CD8-positive, alpha-beta memory T cell (primary cell): ENCODE measurements around the gene TPM4. TPM values are rescaled to one million over a fixed set of nuclear protein-coding genes. Genes with fewer than 3 reads are reported as not detected.

ENCODE experiments used
- CTCF ChIA-PET: fragments of 350-600 bp; sonication (Branson Sonifier 250); formaldehyde crosslinking; loops from one replicate; lab custom pipeline; 2021; ENCODE audit warnings: antibody characterized with exemption; lab: Charles Lee
- POLR2A ChIA-PET: fragments of 350-600 bp; sonication (Branson Sonifier 250); formaldehyde crosslinking; loops from one replicate; lab custom pipeline; 2021; ENCODE audit warnings: antibody characterized with exemption; lab: Charles Lee
- DNase-seq, 5 donors: peaks; one replicate each; pipeline versions ENCODE4 v3.0.0 to v3.0.0-alpha.2; 2020 to 2022; ENCODE audit warnings: mixed read lengths in 1 of 5
- H3K27ac ChIP-seq: one replicate; pipeline ENCODE4 v1.7.0; 2013; ENCODE audit warnings: low read depth, mild to moderate bottlenecking, low read length, moderate library complexity
- H3K27me3 ChIP-seq: 2 replicates; pipeline ENCODE4 v1.7.0; 2013; ENCODE audit warnings: low read length, mild to moderate bottlenecking; ENCODE audit not compliant: insufficient read depth, poor library complexity, severe bottlenecking
- H3K36me3 ChIP-seq: 2 replicates; pipeline ENCODE4 v1.7.0; 2013; ENCODE audit warnings: mild to moderate bottlenecking, low read length, moderate library complexity; ENCODE audit not compliant: insufficient read depth
- H3K4me1 ChIP-seq: 2 replicates; pipeline ENCODE4 v1.7.0; 2013; ENCODE audit warnings: mild to moderate bottlenecking, low read length, moderate library complexity; ENCODE audit not compliant: insufficient read depth
- H3K4me3 ChIP-seq: 2 replicates; pipeline ENCODE4 v1.7.0; 2013; ENCODE audit warnings: mild to moderate bottlenecking, low read length
- H3K9me3 ChIP-seq: 2 replicates; pipeline ENCODE4 v1.7.0; 2013; ENCODE audit warnings: mild to moderate bottlenecking, low read length
- H3K27ac Mint-ChIP-seq, 8 donors: one replicate each; pipeline ENCODE4 v1.8.0; 2020 to 2021; ENCODE audit warnings: mixed read lengths in 8 of 8, mild to moderate bottlenecking in 6 of 8, inconsistent platforms in 3 of 8, moderate library complexity in 3 of 8
- H3K27me3 Mint-ChIP-seq, 2 donors: one replicate each; pipeline ENCODE4 v1.8.0; 2020 to 2021; ENCODE audit warnings: mixed read lengths in 2 of 2, mild to moderate bottlenecking in 1 of 2, moderate library complexity in 1 of 2
- H3K36me3 Mint-ChIP-seq, 3 donors: one replicate each; pipeline ENCODE4 v1.8.0; 2020 to 2021; ENCODE audit warnings: mixed read lengths in 3 of 3, inconsistent platforms in 1 of 3, mild to moderate bottlenecking in 1 of 3
- H3K4me1 Mint-ChIP-seq, 3 donors: one replicate each; pipeline ENCODE4 v1.8.0; 2020 to 2021; ENCODE audit warnings: mixed read lengths in 3 of 3, inconsistent platforms in 1 of 3, mild to moderate bottlenecking in 1 of 3
- H3K4me3 Mint-ChIP-seq, 7 donors: one replicate each; pipeline ENCODE4 v1.8.0; 2020 to 2021; ENCODE audit warnings: mixed read lengths in 7 of 7, mild to moderate bottlenecking in 6 of 7, moderate library complexity in 4 of 7, inconsistent platforms in 2 of 7
- H3K9me3 Mint-ChIP-seq, 5 donors: one replicate each; pipeline ENCODE4 v1.8.0; 2020 to 2022; ENCODE audit warnings: mixed read lengths in 5 of 5, mild to moderate bottlenecking in 3 of 5, moderate library complexity in 2 of 5, inconsistent platforms in 1 of 5
- polyA plus RNA-seq: library from polyadenylated mRNA; unstranded; fragments of 300-500 nt; fragmentation: Illumina TruSeq; gene quantifications from one replicate; pipeline ENCODE4 v1.2.3, GENCODE V29; 2021
- total RNA-seq, 2 experiments: library from RNA; stranded (reverse); gene quantifications; one replicate each; pipeline ENCODE4 v1.2.3, GENCODE V29; 2021

TPM4 gene
- total and polyA plus RNA-seq, 3 experiments from 2014 or later, result 127 to 270 (median 259) TPM

DNA sequence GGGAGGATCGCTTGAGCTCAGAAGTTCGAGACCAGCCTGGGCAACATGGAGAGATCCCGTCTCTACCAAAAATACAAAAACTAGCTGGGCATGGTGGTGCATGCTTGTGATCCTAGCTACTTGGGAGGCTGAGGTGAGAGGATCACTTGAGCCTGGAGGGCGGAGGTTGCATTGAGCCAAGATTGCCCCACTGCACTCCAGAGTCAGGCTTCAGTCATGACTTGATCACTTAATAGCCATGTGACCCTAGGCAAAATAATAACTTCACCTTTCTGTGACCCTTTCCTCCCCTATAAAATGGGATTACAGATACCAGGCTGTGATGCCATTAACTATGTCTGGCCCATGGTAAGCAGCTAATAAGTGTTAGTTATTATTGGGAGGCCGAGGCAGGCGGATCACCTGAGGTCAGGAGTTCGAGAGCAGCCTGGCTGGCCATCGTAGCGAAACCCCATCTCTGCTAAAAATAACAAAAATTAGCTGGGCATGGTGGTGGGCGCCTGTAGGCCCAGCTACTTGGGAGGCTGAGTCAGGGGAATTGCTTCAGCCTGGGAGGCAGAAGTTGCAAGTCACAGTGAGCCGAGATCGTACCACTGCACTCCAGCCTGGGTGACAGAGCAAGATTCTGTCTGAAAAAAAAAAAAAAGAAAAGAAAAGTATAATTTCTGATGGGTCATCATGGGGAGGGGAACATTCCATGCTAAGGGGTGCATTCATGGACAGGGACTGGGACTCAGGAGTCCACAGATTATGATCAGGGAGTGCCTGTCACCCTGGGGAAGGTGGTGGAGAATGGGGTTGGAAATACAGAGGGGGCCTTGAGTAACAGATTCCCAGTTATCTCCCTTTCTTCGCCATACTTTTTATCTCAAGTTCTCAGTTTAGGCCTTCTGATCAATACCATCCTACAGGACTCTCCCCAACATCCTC lies 15.5 kb downstream of the TPM4 start:
- H3K27ac ChIP-seq, result no peak overlapping the region
- Mint-ChIP-seq H3K27me3 (no peaks in the 10 kb centered on the region), H3K4me1 (peaks cover 22 to 24% (median 23%) of the 10 kb centered on the region in 3 donors), H3K9me3 (no peaks in the 10 kb centered on the region), H3K4me3 (peak overlapping the region in 1 of 7 donors; percentile 40), H3K36me3 (peaks cover 17 to 87% (median 23%) of the 10 kb centered on the region in 3 donors), H3K27ac (peak overlapping the region in 4 of 8 donors; percentile 35 to 65 (median 56))
- H3K36me3 ChIP-seq, result peaks cover 70% of the 10 kb centered on the region
- H3K27me3 ChIP-seq, result no peaks in the 10 kb centered on the region
- DNase-seq, result no peak
- H3K4me3 ChIP-seq, result no peak overlapping the region
- H3K4me1 ChIP-seq, result peaks cover 14% of the 10 kb centered on the region
- no peaks in the 10 kb centered on the region for H3K9me3 ChIP-seq
- ChIA-PET CTCF (interaction anchor here (0.6 to 1.3 kb wide), 4 partner anchors 10 to 706 kb away, joined by 4 to 7 read pairs (median 4); no protein-coding TSS in a partner anchor), POLR2A (no interaction called here)

DNA sequence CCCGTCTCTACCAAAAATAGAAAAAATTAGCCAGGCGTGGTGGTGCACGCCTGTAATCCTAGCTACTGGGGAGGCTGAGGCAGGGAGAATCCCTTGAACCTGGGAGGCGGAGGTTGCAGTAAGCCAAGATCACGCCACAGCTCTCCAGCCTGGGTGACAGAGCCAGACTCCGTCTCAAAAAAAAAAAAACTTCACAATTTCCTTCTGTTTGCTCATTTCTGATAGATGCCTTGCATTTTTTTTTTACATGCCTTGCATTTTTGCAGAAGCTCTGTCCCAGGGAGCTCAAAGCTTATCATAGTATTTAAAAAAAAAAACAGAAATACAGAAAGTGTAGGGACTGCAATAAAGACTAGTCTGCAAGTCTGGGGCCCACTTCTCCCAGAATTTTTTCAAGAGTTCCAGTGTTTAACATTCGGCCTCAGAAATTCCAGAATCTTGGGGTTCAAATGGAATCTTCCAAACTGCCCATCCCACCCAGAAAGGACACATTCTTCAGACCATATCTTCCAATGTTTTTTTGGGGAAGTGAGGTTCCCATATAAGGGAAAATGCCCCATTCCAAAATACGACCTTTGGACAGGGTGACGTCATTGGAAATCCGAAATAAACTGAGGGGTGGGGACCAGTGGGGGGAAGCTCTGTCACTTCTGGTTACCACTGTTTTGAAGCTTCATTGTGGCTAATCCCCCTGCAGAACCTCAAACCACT lies 18.2 kb downstream of the TPM4 start:
- Mint-ChIP-seq H3K36me3 (peaks cover 6 to 89% (median 23%) of the 10 kb centered on the region in 3 donors), H3K4me1 (peaks cover 14 to 19% (median 16%) of the 10 kb centered on the region in 3 donors), H3K9me3 (no peaks in the 10 kb centered on the region), H3K27ac (peak overlapping the region in 6 of 8 donors; percentile 21 to 87 (median 66)), H3K4me3 (no peak overlapping the region), H3K27me3 (no peaks in the 10 kb centered on the region)
- no peak for DNase-seq
- H3K27ac ChIP-seq, result no peak overlapping the region
- H3K4me3 ChIP-seq, result no peak overlapping the region
- peaks cover 63% of the 10 kb centered on the region for H3K36me3 ChIP-seq
- ChIA-PET POLR2A (interaction anchor here (0.6 to 1.6 kb wide), 3 partner anchors 8 to 24 kb away, joined by 3 to 4 read pairs (median 4); no protein-coding TSS in a partner anchor), CTCF (interaction anchor here (1.0 to 1.8 kb wide), 3 partner anchors 12 to 24 kb away, joined by 4 to 6 read pairs (median 4); no protein-coding TSS in a partner anchor)
- no peaks in the 10 kb centered on the region for H3K27me3 ChIP-seq
- H3K4me1 ChIP-seq, result peaks cover 12% of the 10 kb centered on the region
- H3K9me3 ChIP-seq, result no peaks in the 10 kb centered on the region

DNA sequence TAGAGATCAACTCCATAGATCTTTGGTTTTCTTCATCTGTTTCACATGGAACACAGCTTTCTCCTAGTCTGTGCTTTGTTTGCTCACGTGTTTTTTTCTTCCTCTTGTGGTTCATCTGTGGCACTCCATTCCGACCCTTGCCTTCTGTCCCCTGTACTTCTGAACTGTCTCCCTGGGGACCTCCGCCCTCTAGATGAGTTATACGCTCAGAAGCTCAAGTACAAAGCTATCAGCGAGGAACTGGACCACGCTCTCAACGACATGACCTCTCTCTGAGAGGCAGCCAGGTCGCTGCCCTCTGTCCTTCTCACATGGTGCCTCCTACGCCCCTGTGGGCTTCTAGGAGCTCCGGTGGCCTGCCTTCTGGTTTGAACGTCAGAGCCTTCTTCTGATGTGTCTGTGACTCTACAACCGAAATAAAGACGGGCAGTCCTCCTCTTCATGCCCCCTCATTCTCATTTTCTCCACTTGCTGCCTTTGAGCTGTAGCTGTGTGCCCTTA lies 18.8 kb downstream of the TPM4 start:
- H3K9me3 ChIP-seq, result no peaks in the 10 kb centered on the region
- H3K27me3 ChIP-seq, result no peaks in the 10 kb centered on the region
- peaks cover 12% of the 10 kb centered on the region for H3K4me1 ChIP-seq
- H3K36me3 ChIP-seq, result peaks cover 64% of the 10 kb centered on the region
- ChIA-PET POLR2A (interaction anchor here (0.6 to 1.6 kb wide), 3 partner anchors 8 to 24 kb away, joined by 3 to 4 read pairs (median 4); no protein-coding TSS in a partner anchor), CTCF (interaction anchor here (1.0 to 2.0 kb wide), 4 partner anchors 11 to 54 kb away, joined by 4 to 7 read pairs (median 5); no protein-coding TSS in a partner anchor)
- Mint-ChIP-seq H3K9me3 (no peaks in the 10 kb centered on the region), H3K4me3 (no peak overlapping the region), H3K36me3 (peaks cover 6 to 89% (median 28%) of the 10 kb centered on the region in 3 donors), H3K27me3 (no peaks in the 10 kb centered on the region), H3K27ac (peak overlapping the region; percentile 21 to 87 (median 70)), H3K4me1 (peaks cover 14 to 19% (median 18%) of the 10 kb centered on the region in 3 donors)
- peak in 1 of 5 donors; percentile 62 for DNase-seq
- no peak overlapping the region for H3K4me3 ChIP-seq
- no peak overlapping the region for H3K27ac ChIP-seq

DNA sequence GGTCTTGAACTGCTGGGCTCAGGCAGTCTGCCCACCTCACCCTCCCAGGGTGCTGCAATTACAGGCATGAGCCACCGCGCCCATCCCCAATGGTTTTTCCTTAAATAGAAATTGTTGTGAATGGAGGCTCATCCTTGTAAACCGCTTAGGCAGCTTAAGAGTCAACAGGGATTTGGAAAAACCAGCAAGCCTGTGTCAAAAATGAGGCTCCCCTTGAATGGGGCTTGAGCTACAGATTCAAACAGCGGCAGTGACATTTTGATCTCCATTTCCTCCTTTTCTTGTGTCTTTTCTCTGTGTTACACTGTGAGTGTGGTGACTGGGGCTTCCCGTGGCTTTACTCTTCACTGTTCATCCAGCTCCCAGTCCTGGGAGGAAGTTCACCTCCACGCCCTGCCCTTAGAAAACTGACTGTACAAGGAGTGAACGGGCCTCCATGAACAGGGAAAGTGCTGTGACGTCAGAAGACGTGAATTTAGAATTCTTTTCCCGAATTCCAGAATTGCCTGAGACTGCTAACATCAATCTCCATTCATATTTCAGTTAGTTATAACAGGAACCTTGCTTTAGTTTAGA lies 20.1 kb downstream of the TPM4 start:
- Histone ChIP-seq H3K4me3 (no peak overlapping the region), H3K27ac (no peak overlapping the region), H3K36me3 (peaks cover 63% of the 10 kb centered on the region), H3K9me3 (no peaks in the 10 kb centered on the region), H3K27me3 (no peaks in the 10 kb centered on the region), H3K4me1 (peaks cover 12% of the 10 kb centered on the region)
- ChIA-PET CTCF (interaction anchor here (1.0 to 3.5 kb wide), 6 partner anchors 10 to 86 kb away, joined by 3 to 12 read pairs (median 4); partner anchors contain the start of gene TPM4), POLR2A (interaction anchor here (0.6 to 0.8 kb wide), 3 partner anchors 11 to 89 kb away, joined by 3 to 10 read pairs (median 4); partner anchors contain the start of gene FAM32A)
- Mint-ChIP-seq H3K9me3 (no peaks in the 10 kb centered on the region), H3K4me3 (no peak overlapping the region), H3K27me3 (no peaks in the 10 kb centered on the region), H3K27ac (peak overlapping the region in 2 of 8 donors; percentile 15 to 20), H3K36me3 (peaks cover 6 to 90% (median 30%) of the 10 kb centered on the region in 3 donors), H3K4me1 (peaks cover 14 to 19% (median 18%) of the 10 kb centered on the region in 3 donors)
- DNase-seq, result no peak

DNA sequence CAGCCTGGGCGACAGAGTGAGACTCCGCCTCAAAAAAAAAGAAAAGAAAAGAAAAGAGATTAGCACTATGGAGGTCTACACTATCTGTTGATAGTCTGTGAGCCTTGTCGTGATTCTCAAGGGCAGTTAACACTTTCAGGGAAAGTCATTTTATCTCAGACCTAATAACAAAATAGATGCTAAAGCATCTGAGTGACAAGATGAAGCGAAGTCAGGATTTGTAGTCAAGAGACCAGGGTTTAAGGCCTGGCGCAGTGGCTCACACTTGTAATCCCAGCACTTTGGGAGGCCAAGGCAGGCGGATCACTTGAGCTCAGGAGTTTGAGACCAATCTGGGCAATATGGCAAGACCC lies 22.1 kb downstream of the TPM4 start:
- Histone ChIP-seq H3K9me3 (no peaks in the 10 kb centered on the region), H3K4me1 (peaks cover 12% of the 10 kb centered on the region), H3K36me3 (peaks cover 55% of the 10 kb centered on the region), H3K27ac (no peak overlapping the region), H3K4me3 (no peak overlapping the region), H3K27me3 (no peaks in the 10 kb centered on the region)
- Mint-ChIP-seq H3K9me3 (no peaks in the 10 kb centered on the region), H3K4me1 (peaks cover 14 to 19% (median 17%) of the 10 kb centered on the region in 3 donors), H3K36me3 (peaks cover 6 to 89% (median 28%) of the 10 kb centered on the region in 3 donors), H3K27me3 (no peaks in the 10 kb centered on the region), H3K27ac (peak overlapping the region in 4 of 8 donors; percentile 18 to 58 (median 40)), H3K4me3 (no peak overlapping the region)
- CTCF ChIA-PET, result interaction anchor here (1.5 to 3.5 kb wide), 3 partner anchors 12 to 14 kb away, joined by 4 to 15 read pairs (median 12); partner anchors contain the start of gene RAB8A
- POLR2A ChIA-PET, result no interaction called here
- no peak for DNase-seq

DNA sequence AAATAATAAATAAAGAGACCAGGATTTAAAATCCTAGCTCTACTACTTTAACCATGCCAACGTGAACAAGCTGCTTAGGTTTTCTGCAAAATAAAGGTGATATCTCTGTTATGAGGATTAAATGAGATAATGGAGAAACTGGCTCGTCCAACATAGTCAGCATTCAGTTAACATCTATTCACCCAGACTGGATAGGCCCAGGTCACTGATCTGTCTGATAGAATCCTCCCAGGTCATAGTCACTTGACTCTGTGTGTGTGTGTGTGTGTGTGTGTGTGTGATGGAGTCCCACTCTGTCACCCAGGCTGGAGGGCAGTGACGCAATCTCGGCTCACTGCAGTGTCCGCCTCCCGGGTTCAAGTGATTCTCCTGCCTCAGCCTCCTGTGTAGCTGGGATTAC lies 22.5 kb downstream of the TPM4 start:
- Mint-ChIP-seq H3K27me3 (no peaks in the 10 kb centered on the region), H3K9me3 (no peaks in the 10 kb centered on the region), H3K4me1 (peaks cover 14 to 19% (median 14%) of the 10 kb centered on the region in 3 donors), H3K36me3 (peaks cover 6 to 88% (median 26%) of the 10 kb centered on the region in 3 donors), H3K27ac (peak overlapping the region in 1 of 8 donors; percentile 32), H3K4me3 (no peak overlapping the region)
- POLR2A ChIA-PET, result no interaction called here
- DNase-seq, result no peak
- H3K4me1 ChIP-seq, result peaks cover 12% of the 10 kb centered on the region
- no peak overlapping the region for H3K27ac ChIP-seq
- H3K36me3 ChIP-seq, result peaks cover 51% of the 10 kb centered on the region
- no peaks in the 10 kb centered on the region for H3K27me3 ChIP-seq
- H3K4me3 ChIP-seq, result no peak overlapping the region
- no peaks in the 10 kb centered on the region for H3K9me3 ChIP-seq
- CTCF ChIA-PET, result interaction anchor here (1.5 to 3.5 kb wide), 3 partner anchors 12 to 15 kb away, joined by 4 to 15 read pairs (median 12); partner anchors contain the start of gene RAB8A
